RWPE2 (cell line): ENCODE results near the gene SAP30L.

Source experiments
- ATAC-seq: fragments of 200-7000 bp; cut with Tn5 transposase; 3 replicates; pipeline ENCODE4 v1.9.1; 2021; ENCODE audit warnings: low read depth
- DNase-seq: peaks from one replicate; pipeline ENCODE4 v3.0.0-alpha.2; 2020; ENCODE audit warnings: low spot score
- H3K27ac ChIP-seq: fragments of 450-650 bp; 2 replicates; pipeline ENCODE4 v1.5.1; 2017; ENCODE audit warnings: mild to moderate bottlenecking; ENCODE audit not compliant: poor library complexity, severe bottlenecking
- H3K27me3 ChIP-seq: fragments of 250-450 bp; sonication (Bioruptor Pico); 2 replicates; pipeline ENCODE4 v1.5.1; 2021; ENCODE audit warnings: mild to moderate bottlenecking, moderate library complexity; ENCODE audit not compliant: insufficient read depth, poor library complexity, severe bottlenecking
- H3K36me3 ChIP-seq: fragments of 250-450 bp; sonication (Bioruptor Pico); 2 replicates; pipeline ENCODE4 v1.5.1; 2020; ENCODE audit warnings: low read depth, mild to moderate bottlenecking, moderate library complexity
- H3K4me1 ChIP-seq: fragments of 250-450 bp; sonication (Bioruptor Pico); 2 replicates; pipeline ENCODE4 v1.5.1; 2021; ENCODE audit warnings: mild to moderate bottlenecking, moderate library complexity; ENCODE audit not compliant: insufficient read depth, poor library complexity, severe bottlenecking
- H3K4me3 ChIP-seq: fragments of 250-450 bp; sonication (Bioruptor Pico); 2 replicates; pipeline ENCODE4 v1.5.1; 2021; ENCODE audit warnings: mild to moderate bottlenecking, moderate library complexity; ENCODE audit not compliant: severe bottlenecking
- H3K9me3 ChIP-seq: fragments of 250-450 bp; sonication (Bioruptor Pico); 2 replicates; pipeline ENCODE4 v1.5.1; 2021; ENCODE audit warnings: mild to moderate bottlenecking, moderate library complexity; ENCODE audit not compliant: severe bottlenecking
- TF ChIP-seq, protein P1 (sequence below): fragments of 450-650 bp; IDR thresholded peaks from one replicate; pipeline ENCODE4 v1.5.1; 2017; ENCODE audit warnings: mild to moderate bottlenecking, moderate library complexity; ENCODE audit not compliant: poor library complexity, severe bottlenecking

SAP30L gene

GRCh38 chr5:154405078-154405792 lies 40.6 kb upstream of the SAP30L start:
- Histone ChIP-seq H3K36me3 (0 out of 2 replicates have a peak, but pooled peaks cover under 1% of the 10 kb centered on the region), H3K9me3 (no peaks in the 10 kb centered on the region), H3K4me1 (peaks cover 5% of the 10 kb centered on the region), H3K27ac (no peak overlapping the region), H3K4me3 (no peak overlapping the region), H3K27me3 (no peaks in the 10 kb centered on the region)
- peak; percentile 93 for ATAC-seq
- DNase-seq: peak; percentile 81
- TF ChIP-seq, protein P1, sequence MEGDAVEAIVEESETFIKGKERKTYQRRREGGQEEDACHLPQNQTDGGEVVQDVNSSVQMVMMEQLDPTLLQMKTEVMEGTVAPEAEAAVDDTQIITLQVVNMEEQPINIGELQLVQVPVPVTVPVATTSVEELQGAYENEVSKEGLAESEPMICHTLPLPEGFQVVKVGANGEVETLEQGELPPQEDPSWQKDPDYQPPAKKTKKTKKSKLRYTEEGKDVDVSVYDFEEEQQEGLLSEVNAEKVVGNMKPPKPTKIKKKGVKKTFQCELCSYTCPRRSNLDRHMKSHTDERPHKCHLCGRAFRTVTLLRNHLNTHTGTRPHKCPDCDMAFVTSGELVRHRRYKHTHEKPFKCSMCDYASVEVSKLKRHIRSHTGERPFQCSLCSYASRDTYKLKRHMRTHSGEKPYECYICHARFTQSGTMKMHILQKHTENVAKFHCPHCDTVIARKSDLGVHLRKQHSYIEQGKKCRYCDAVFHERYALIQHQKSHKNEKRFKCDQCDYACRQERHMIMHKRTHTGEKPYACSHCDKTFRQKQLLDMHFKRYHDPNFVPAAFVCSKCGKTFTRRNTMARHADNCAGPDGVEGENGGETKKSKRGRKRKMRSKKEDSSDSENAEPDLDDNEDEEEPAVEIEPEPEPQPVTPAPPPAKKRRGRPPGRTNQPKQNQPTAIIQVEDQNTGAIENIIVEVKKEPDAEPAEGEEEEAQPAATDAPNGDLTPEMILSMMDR: peak; percentile 98

DNA sequence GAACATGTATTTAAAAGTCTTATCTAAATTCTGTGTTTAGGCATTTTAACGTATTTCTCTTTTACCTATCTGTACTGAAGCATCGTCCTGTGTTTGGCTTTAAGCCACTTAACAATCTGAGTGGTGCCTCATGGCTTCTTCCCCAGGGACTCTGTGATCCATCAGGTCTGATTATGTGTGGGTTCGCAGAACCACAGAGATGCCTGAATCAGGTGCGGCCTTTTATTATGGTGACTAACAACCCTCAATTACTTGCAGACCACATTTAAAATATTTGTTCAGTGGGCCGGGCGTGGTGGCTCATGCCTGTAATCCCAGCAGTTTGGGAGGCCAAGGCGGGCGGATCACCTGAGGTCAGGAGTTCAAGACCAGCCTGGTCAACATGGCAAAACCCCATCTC lies 39.6 kb upstream of the SAP30L start:
- DNase-seq (no peak), ATAC-seq (peak; percentile 66)
- Histone ChIP-seq H3K4me3 (no peak overlapping the region), H3K36me3 (0 out of 2 replicates have a peak, but pooled peaks cover 7% of the 10 kb centered on the region), H3K27ac (no peak overlapping the region), H3K27me3 (no peaks in the 10 kb centered on the region), H3K9me3 (no peaks in the 10 kb centered on the region), H3K4me1 (peaks cover 5% of the 10 kb centered on the region)
- TF ChIP-seq, protein P1: no peak

DNA sequence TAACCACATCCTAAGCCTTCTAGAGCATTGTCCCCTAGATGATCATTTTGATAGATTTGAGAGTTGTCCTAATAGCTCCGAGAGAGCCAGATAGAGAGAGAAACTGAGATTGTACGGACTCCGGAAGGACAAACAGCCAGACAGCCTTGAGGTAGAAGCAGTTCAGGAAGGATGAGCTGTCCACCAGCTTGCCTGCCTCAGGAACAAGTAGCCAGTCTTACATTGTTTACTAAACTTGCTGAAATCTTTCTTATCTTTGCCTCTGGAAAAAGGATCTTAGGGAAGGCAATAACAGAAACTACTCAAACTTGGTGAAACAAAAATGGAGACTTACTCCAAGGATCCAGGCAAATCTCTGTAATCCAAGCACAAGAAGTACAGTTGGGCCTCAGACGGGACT lies 39.0 kb upstream of the SAP30L start:
- peaks cover 5% of the 10 kb centered on the region for H3K4me1 ChIP-seq
- DNase-seq: no peak
- no peaks in the 10 kb centered on the region for H3K9me3 ChIP-seq
- no peaks in the 10 kb centered on the region for H3K27me3 ChIP-seq
- no peak overlapping the region for H3K4me3 ChIP-seq
- no peak overlapping the region for H3K27ac ChIP-seq
- TF ChIP-seq, protein P1: no peak
- 0 out of 2 replicates have a peak, but pooled peaks cover 7% of the 10 kb centered on the region for H3K36me3 ChIP-seq
- no peak for ATAC-seq

- H3K27ac ChIP-seq: no peak overlapping the region
- peaks cover 5% of the 10 kb centered on the region for H3K4me1 ChIP-seq
- no peaks in the 10 kb centered on the region for H3K27me3 ChIP-seq
- H3K9me3 ChIP-seq: no peaks in the 10 kb centered on the region
- H3K36me3 ChIP-seq: peaks cover 8% of the 10 kb centered on the region
- TF ChIP-seq, protein P1: no peak
- DNase-seq (no peak), ATAC-seq (no peak)
- H3K4me3 ChIP-seq: no peak overlapping the region
Measured at GRCh38 chr5:154408811-154409210, 37.0 kb upstream of the SAP30L start.

DNA sequence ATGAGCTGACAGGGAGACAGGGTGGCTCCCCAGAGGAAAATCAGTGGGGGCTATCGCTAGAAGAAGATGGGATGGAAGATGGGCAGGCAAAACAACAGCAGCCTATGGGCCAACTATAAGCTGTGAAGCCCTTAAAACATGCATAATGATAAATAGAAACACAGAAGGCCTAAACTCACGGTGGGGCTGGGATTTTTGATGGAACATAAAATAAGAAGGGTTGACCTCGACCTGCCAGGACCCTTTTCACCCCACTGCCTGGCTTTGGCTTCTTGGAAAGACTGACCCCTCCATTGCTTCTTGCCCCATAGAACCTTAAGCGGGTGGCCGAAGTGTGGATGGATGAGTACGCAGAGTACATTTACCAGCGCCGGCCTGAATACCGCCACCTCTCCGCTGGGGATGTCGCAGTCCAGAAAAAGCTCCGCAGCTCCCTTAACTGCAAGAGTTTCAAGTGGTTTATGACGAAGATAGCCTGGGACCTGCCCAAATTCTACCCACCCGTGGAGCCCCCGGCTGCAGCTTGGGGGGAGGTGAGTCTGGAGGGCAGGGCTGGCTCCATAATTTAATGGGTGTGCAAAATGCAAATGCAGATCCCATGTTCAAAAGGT lies 36.5 kb upstream of the SAP30L start:
- no peak for ATAC-seq
- H3K36me3 ChIP-seq: peaks cover 11% of the 10 kb centered on the region
- H3K4me3 ChIP-seq: no peak overlapping the region
- TF ChIP-seq, protein P1: no peak
- H3K27me3 ChIP-seq: no peaks in the 10 kb centered on the region
- H3K27ac ChIP-seq: no peak overlapping the region
- no peak for DNase-seq
- no peaks in the 10 kb centered on the region for H3K9me3 ChIP-seq
- peaks cover 5% of the 10 kb centered on the region for H3K4me1 ChIP-seq
